HepG2 (cell line): ENCODE measurements around the gene FGF14. TPM values are rescaled to one million over a fixed set of nuclear protein-coding genes. Genes with fewer than 3 reads are reported as not detected.

Experiments used
- ATAC-seq: fragments of 200-7000 bp; cut with Tn5 transposase; 3 replicates; pipeline ENCODE4 v1.9.1; 2020; ENCODE audit warnings: mild to moderate bottlenecking, moderate library complexity
- BruUV-seq: library from RNA; stranded (reverse); fragments of 400-500 nt; replicated peaks from 2 replicates; lab custom pipeline; 2021; lab: Mats Ljungman, UMichigan
- CTCF ChIA-PET: fragments of 300-600 bp; formaldehyde crosslinking; extraction: SDS; loops from one replicate; lab custom pipeline; 2021; ENCODE audit warnings: low total read pairs, inconsistent platforms, low intra/inter-chr PET ratio; lab: Yijun Ruan, JAX
- POLR2A ChIA-PET: fragments of 350-600 bp; sonication (Branson Sonifier 250); formaldehyde crosslinking; loops from one replicate; lab custom pipeline; 2020; ENCODE audit warnings: antibody characterized with exemption, inconsistent platforms; lab: Yijun Ruan, JAX
- DNase-seq: peaks from one replicate; pipeline ENCODE4 v3.0.0-alpha.2; 2015; ENCODE audit warnings: low spot score
- FAIRE-seq: peaks from 3 replicates; lab custom pipeline; 2011; peaks lifted over from hg19 to GRCh38; lab: Jason Lieb, UNC
- H2AFZ ChIP-seq: one replicate; pipeline ENCODE4 v1.6.1; 2011; ENCODE audit warnings: low read length, inconsistent platforms
- H3K27ac ChIP-seq: fragments of 300-600 bp; 3 replicates; pipeline ENCODE4 v1.8.0; 2011; ENCODE audit warnings: mixed run types, mild to moderate bottlenecking, mixed read lengths, low read length, inconsistent platforms; ENCODE audit not compliant: insufficient read depth; ENCODE audit errors: extremely low read length
- H3K27me3 ChIP-seq, 2 experiments: fragments of 200-600 bp in 1 of 2; 2 replicates in 1 of 2; 3 replicates in 1 of 2; pipeline versions ENCODE4 v1.6.0 to v1.8.0; 2011; ENCODE audit warnings: low read length in 2 of 2, mild to moderate bottlenecking in 2 of 2, moderate library complexity in 2 of 2, inconsistent platforms in 1 of 2; ENCODE audit not compliant: insufficient read depth in 2 of 2, control insufficient read depth in 1 of 2
- H3K36me3 ChIP-seq, 2 experiments: fragments of 200-600 bp in 1 of 2; replicated peaks in 1 of 2; 2 replicates in 1 of 2; 3 replicates in 1 of 2; pipeline versions ENCODE4 v1.5.1 to v1.8.0; 2011; ENCODE audit warnings: low read length in 2 of 2, inconsistent platforms in 1 of 2; ENCODE audit not compliant: insufficient read depth in 2 of 2, control insufficient read depth in 1 of 2
- H3K4me1 ChIP-seq: 2 replicates; pipeline ENCODE4 v1.5.1; 2012; ENCODE audit warnings: low read length, inconsistent platforms; ENCODE audit not compliant: insufficient read depth
- H3K4me2 ChIP-seq: 2 replicates; pipeline ENCODE4 v1.6.0; 2011; ENCODE audit warnings: low read depth, low read length, inconsistent platforms
- H3K4me3 ChIP-seq, 3 experiments: fragments of 200-600 bp in 1 of 3; sonication (generic), shearing (Covaris generic) in 1 of 3; replicated peaks in 1 of 3; 2 replicates each; pipeline ENCODE4 v1.5.1; 2011 to 2016; ENCODE audit warnings: low read length in 3 of 3, inconsistent platforms in 2 of 3, low read depth in 2 of 3, mild to moderate bottlenecking in 2 of 3, control low read depth in 1 of 3, mixed read lengths in 1 of 3; ENCODE audit not compliant: insufficient read depth in 1 of 3
- H3K79me2 ChIP-seq: one replicate; pipeline ENCODE4 v1.6.1; 2011; ENCODE audit warnings: low read length, inconsistent platforms; ENCODE audit not compliant: insufficient read depth
- H3K9ac ChIP-seq: 2 replicates; pipeline ENCODE4 v1.6.0; 2011; ENCODE audit warnings: mild to moderate bottlenecking, low read depth, low read length, inconsistent platforms; ENCODE audit not compliant: insufficient read depth
- H3K9me3 ChIP-seq: 2 replicates; pipeline ENCODE4 v1.5.1; 2012; ENCODE audit warnings: mild to moderate bottlenecking, low read length
- H4K20me1 ChIP-seq: 2 replicates; pipeline ENCODE4 v1.6.0; 2011; ENCODE audit warnings: inconsistent platforms, mild to moderate bottlenecking, low read length, moderate library complexity; ENCODE audit not compliant: insufficient read depth
- HNRNPK ChIP-seq: fragments of 200-400 bp; formaldehyde crosslinking; IDR thresholded peaks from 2 replicates; pipeline ENCODE4 v1.6.1; 2018; ENCODE audit warnings: low read length, low read depth, moderate library complexity, mild to moderate bottlenecking; ENCODE audit not compliant: poor library complexity, severe bottlenecking
- KDM6A ChIP-seq: IDR thresholded peaks from 2 replicates; pipeline ENCODE4 v1.6.1; 2016; ENCODE audit warnings: low read depth
- MIXL1 ChIP-seq: IDR thresholded peaks from 2 replicates; pipeline ENCODE4 v1.6.1; 2016
- MXI1 ChIP-seq: IDR thresholded peaks from 3 replicates; pipeline ENCODE4 v1.6.1; 2012; ENCODE audit warnings: low read depth, low read length, inconsistent platforms, borderline replicate concordance
- ONECUT2 ChIP-seq: sonication (generic); formaldehyde crosslinking; IDR thresholded peaks from 2 replicates; pipeline ENCODE4 v1.4.0; 2020; ENCODE audit warnings: missing genetic modification reagents
- SIN3B ChIP-seq: fragments of 150-350 bp; IDR thresholded peaks from 2 replicates; pipeline ENCODE4 v1.6.1; 2014; ENCODE audit warnings: low read length
- WGBS: methylation state at CpG from one replicate; pipeline ENCODE4 v1.1.6; 2017; ENCODE audit warnings: low lambda C conversion rate; 5-methylcytosine and 5-hydroxymethylcytosine counted together
- in situ Hi-C: cut with HindIII; loops from 2 replicates; pipeline ENCODE4 v1.10.0; 2017; ENCODE audit warnings: low pct_unique_long_range_greater_than_20kb; ENCODE audit not compliant: extremely low pct_ligation_motif_present
- intact Hi-C: fragments of 100-400 bp; cut with micrococcal nuclease; formaldehyde crosslinking; loops from one replicate; pipeline ENCODE4 v1.10.0; 2022; ENCODE audit not compliant: unreplicated experiment
- polyA plus RNA-seq, 8 experiments: library from polyadenylated mRNA; depleted of rRNA in 3 of 8; stranded (reverse) in 7 of 8; unstranded in 1 of 8; fragments of >200 nt; fragmentation: Illumina TruSeq in 4 of 8; extraction: Trizol in 4 of 8; gene quantifications; 2 replicates each; pipeline versions ENCODE4 v1.2.1 to v1.2.3, GENCODE V29; 2011 to 2016; ENCODE audit warnings: low read depth in 4 of 8, missing spikeins in 1 of 8, mixed read lengths in 1 of 8; ENCODE audit not compliant: insufficient read depth in 1 of 8
- total RNA-seq, 5 experiments: library from RNA; depleted of rRNA; stranded (reverse); fragments of >200 nt; fragmentation: Illumina TruSeq; extraction: Trizol; gene quantifications; 2 replicates each; pipeline ENCODE4 v1.2.3, GENCODE V29; 2016; ENCODE audit warnings: low read depth in 1 of 5
- TF ChIP-seq, protein P1 (sequence below): sonication (generic); formaldehyde crosslinking; IDR thresholded peaks from 2 replicates; pipeline ENCODE4 v1.4.0; 2020; ENCODE audit warnings: missing genetic modification reagents
- TF ChIP-seq, protein P2 (sequence below): sonication (generic); formaldehyde crosslinking; IDR thresholded peaks from 2 replicates; pipeline ENCODE4 v1.4.0; 2020; ENCODE audit warnings: missing genetic modification reagents, borderline replicate concordance

FGF14 gene
- total and polyA plus RNA-seq, 2 of the 13 experiments (the other 11 are each of a cell fraction or from before 2014, with no cell fraction given): not detected

DNA sequence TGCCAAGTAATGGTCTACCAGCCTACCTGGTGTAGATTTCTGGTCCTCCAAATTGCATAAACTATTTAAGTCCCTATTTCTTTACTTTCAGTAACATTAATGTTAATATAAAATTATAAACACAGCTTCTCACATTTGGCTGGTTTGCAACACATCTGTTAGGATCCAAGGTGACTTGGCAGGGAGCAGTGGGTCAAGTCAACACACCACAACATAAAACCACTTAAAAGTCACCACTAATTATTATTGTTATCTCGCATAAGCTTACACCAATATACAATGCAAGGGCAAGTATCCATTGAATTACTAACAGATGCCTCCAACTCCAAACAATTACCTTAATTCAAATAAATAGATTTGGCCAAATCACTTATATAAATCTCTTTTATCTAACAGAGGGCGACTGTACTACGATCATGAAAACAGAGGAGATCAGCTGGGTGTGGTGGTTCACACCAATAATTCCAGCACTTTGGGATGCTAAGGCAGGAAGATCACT is 74.7 kb downstream of the FGF14 start (continued):
- no peak for TF ChIP-seq ONECUT2 (CRISPR knock-in tag)
- TF ChIP-seq MXI1: no peak
- TF ChIP-seq, all 625 proteins: peak for 0

DNA sequence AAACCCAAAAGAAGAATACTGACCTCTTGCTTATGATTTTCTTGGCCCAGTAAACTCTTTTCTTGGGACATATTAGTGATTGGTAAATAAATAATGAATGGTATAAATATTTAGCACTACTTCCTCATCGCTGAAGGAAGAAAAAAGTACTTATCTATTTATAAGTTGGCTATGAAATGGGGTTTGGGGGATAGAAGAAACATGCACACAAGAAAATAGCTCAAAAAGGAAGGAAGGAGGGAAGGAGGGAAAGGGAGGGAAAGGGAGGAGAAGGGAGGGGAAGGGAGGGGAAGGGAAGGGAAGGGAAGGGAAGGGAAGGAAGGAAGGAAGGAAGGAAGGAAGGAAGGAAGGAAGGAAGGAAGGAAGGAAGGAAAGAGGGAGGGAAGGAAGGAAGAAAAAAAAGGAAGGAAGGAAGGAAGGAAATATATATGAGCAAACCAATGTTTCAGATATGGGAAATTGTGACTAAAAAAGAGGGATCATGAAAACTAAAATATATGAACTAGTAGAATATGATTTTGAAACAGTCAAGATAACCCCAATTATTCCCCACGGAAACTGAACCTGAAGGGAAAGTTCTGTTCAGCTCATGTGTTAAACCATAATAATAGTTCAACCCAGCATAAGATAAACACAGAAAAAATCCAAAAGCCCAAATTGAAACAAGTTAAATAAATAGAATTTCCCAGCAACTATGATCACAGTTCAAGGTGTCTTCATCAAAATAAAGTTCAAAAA is 75.3 kb downstream of the FGF14 start:
- ATAC-seq (no peak), DNase-seq (no peak), FAIRE-seq (no peak)
- Histone ChIP-seq H3K79me2 (no peaks in the 10 kb centered on the region), H3K9ac (no peak overlapping the region), H3K4me3 (no peak overlapping the region), H3K27ac (no peak overlapping the region), H3K36me3 (no peaks in the 10 kb centered on the region), H4K20me1 (no peaks in the 10 kb centered on the region), H3K4me1 (no peaks in the 10 kb centered on the region), H3K9me3 (no peaks in the 10 kb centered on the region), H2AFZ (no peak overlapping the region), H3K4me2 (no peak overlapping the region), H3K27me3 (no peaks in the 10 kb centered on the region; a peak in 1 of 5 replicates)
- no peak for TF ChIP-seq SIN3B
- TF ChIP-seq HNRNPK: peak; percentile 84
- in situ Hi-C loops (no loop called here), intact Hi-C loops (no loop called here)
- BruUV-seq: no TSS peak
- CTCF ChIA-PET: no interaction called here
- POLR2A ChIA-PET: no interaction called here
- WGBS: under 1% methylated on average over 2 of the region's 2 CpGs

DNA sequence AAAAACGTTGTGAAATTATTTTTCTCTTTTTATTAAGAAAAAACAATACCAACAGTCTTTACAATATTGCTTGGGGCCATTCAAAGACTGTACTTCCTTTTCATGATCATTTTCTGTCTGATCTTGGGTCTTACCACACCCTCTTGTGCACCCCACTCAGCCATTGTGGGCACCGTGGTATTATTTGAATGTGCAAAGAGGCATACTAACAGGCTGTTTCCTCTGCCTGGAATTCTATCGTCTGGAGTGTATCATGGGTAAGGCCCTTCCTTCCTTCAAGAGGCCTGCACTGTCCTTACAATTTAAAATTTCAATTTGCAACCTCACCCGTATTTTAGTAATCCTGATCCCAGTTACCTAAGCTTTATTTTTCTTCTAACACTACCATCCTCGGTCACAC is 76.5 kb downstream of the FGF14 start:
- H4K20me1 ChIP-seq: no peaks in the 10 kb centered on the region
- no peaks in the 10 kb centered on the region for H3K79me2 ChIP-seq
- no peak overlapping the region for H3K4me2 ChIP-seq
- H2AFZ ChIP-seq: no peak overlapping the region
- no peaks in the 10 kb centered on the region for H3K36me3 ChIP-seq
- ATAC-seq (no peak), FAIRE-seq (no peak), DNase-seq (no peak)
- ChIA-PET CTCF (no interaction called here), POLR2A (no interaction called here)
- no peak overlapping the region for H3K9ac ChIP-seq
- no peak overlapping the region for H3K27ac ChIP-seq
- under 1% methylated on average over 5 of the region's 5 CpGs for WGBS
- no peak overlapping the region for H3K4me3 ChIP-seq
- intact Hi-C loops: no loop called here
- BruUV-seq: no TSS peak
- in situ Hi-C loops: no loop called here
- H3K9me3 ChIP-seq: no peaks in the 10 kb centered on the region
- no peaks in the 10 kb centered on the region for H3K4me1 ChIP-seq
- H3K27me3 ChIP-seq: no peaks in the 10 kb centered on the region; a peak in 1 of 5 replicates
- TF ChIP-seq KDM6A (CRISPR knock-in tag) (no peak), MIXL1 (CRISPR knock-in tag) (no peak)
- TF ChIP-seq, protein P1, sequence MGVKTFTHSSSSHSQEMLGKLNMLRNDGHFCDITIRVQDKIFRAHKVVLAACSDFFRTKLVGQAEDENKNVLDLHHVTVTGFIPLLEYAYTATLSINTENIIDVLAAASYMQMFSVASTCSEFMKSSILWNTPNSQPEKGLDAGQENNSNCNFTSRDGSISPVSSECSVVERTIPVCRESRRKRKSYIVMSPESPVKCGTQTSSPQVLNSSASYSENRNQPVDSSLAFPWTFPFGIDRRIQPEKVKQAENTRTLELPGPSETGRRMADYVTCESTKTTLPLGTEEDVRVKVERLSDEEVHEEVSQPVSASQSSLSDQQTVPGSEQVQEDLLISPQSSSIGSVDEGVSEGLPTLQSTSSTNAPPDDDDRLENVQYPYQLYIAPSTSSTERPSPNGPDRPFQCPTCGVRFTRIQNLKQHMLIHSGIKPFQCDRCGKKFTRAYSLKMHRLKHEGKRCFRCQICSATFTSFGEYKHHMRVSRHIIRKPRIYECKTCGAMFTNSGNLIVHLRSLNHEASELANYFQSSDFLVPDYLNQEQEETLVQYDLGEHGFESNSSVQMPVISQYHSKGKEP: no peak
- TF ChIP-seq, protein P2, sequence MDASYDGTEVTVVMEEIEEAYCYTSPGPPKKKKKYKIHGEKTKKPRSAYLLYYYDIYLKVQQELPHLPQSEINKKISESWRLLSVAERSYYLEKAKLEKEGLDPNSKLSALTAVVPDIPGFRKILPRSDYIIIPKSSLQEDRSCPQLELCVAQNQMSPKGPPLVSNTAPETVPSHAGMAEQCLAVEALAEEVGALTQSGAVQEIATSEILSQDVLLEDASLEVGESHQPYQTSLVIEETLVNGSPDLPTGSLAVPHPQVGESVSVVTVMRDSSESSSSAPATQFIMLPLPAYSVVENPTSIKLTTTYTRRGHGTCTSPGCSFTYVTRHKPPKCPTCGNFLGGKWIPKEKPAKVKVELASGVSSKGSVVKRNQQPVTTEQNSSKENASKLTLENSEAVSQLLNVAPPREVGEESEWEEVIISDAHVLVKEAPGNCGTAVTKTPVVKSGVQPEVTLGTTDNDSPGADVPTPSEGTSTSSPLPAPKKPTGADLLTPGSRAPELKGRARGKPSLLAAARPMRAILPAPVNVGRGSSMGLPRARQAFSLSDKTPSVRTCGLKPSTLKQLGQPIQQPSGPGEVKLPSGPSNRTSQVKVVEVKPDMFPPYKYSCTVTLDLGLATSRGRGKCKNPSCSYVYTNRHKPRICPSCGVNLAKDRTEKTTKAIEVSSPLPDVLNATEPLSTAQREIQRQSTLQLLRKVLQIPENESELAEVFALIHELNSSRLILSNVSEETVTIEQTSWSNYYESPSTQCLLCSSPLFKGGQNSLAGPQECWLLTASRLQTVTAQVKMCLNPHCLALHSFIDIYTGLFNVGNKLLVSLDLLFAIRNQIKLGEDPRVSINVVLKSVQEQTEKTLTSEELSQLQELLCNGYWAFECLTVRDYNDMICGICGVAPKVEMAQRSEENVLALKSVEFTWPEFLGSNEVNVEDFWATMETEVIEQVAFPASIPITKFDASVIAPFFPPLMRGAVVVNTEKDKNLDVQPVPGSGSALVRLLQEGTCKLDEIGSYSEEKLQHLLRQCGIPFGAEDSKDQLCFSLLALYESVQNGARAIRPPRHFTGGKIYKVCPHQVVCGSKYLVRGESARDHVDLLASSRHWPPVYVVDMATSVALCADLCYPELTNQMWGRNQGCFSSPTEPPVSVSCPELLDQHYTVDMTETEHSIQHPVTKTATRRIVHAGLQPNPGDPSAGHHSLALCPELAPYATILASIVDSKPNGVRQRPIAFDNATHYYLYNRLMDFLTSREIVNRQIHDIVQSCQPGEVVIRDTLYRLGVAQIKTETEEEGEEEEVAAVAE (CRISPR knock-in tag): no peak
